GM23338 (cell line): ENCODE measurements around the gene AGFG2. TPM values are rescaled to one million over a fixed set of nuclear protein-coding genes. Genes with fewer than 3 reads are reported as not detected.

ENCODE experiments used
- ATAC-seq: fragments of 200-7000 bp; cut with Tn5 transposase; 3 replicates; pipeline ENCODE4 v1.9.1; 2020
- DNase-seq: peaks from one replicate; pipeline ENCODE4 v3.0.0-alpha.2; 2015; ENCODE audit warnings: low spot score
- H2AFZ ChIP-seq: fragments of 200-600 bp; sonication (generic); 2 replicates; pipeline ENCODE4 v1.8.0; 2016; ENCODE audit warnings: antibody characterized with exemption, mild to moderate bottlenecking, moderate library complexity
- H3F3A ChIP-seq: fragments of 200-600 bp; sonication (generic); replicated peaks from 2 replicates; pipeline ENCODE4 v1.8.0; 2017; ENCODE audit warnings: antibody characterized with exemption, mixed run types, low read depth
- H3K27ac ChIP-seq: fragments of 200-600 bp; sonication (generic); 2 replicates; pipeline ENCODE4 v1.6.1; 2016; ENCODE audit warnings: low read depth
- H3K27me3 ChIP-seq: fragments of 200-600 bp; sonication (generic); 2 replicates; pipeline ENCODE4 v1.8.0; 2016; ENCODE audit warnings: mild to moderate bottlenecking, mixed run types, moderate library complexity; ENCODE audit not compliant: insufficient read depth
- H3K36me3 ChIP-seq: fragments of 200-600 bp; sonication (generic); 2 replicates; pipeline ENCODE4 v1.8.0; 2016; ENCODE audit warnings: mild to moderate bottlenecking; ENCODE audit not compliant: insufficient read depth
- H3K4me1 ChIP-seq: fragments of 200-600 bp; sonication (generic); 2 replicates; pipeline ENCODE4 v1.8.0; 2016; ENCODE audit warnings: mild to moderate bottlenecking, moderate library complexity; ENCODE audit not compliant: insufficient read depth
- H3K4me2 ChIP-seq: fragments of 200-600 bp; sonication (generic); 2 replicates; pipeline ENCODE4 v1.7.1; 2017; ENCODE audit warnings: mixed run types
- H3K4me3 ChIP-seq: fragments of 200-600 bp; sonication (generic); 2 replicates; pipeline ENCODE4 v1.6.1; 2016; ENCODE audit warnings: mixed run types
- H3K79me2 ChIP-seq: fragments of 200-600 bp; sonication (generic); replicated peaks from 2 replicates; pipeline ENCODE4 v1.8.0; 2017; ENCODE audit warnings: mild to moderate bottlenecking; ENCODE audit not compliant: insufficient read depth
- H3K9me2 ChIP-seq: fragments of 200-600 bp; sonication (generic); 2 replicates; pipeline ENCODE4 v1.8.0; 2017; ENCODE audit not compliant: insufficient read depth
- H4K20me1 ChIP-seq: fragments of 200-600 bp; sonication (generic); replicated peaks from 2 replicates; pipeline ENCODE4 v1.8.0; 2017; ENCODE audit warnings: mild to moderate bottlenecking; ENCODE audit not compliant: insufficient read depth
- H3K27ac Mint-ChIP-seq: 2 replicates; pipeline ENCODE4 v1.8.0; 2020; ENCODE audit warnings: inconsistent platforms, mild to moderate bottlenecking, moderate library complexity, mixed read lengths
- H3K27me3 Mint-ChIP-seq: 3 replicates; pipeline ENCODE4 v1.8.0; 2022; ENCODE audit warnings: low read depth, mild to moderate bottlenecking, moderate library complexity, mixed read lengths, inconsistent platforms; ENCODE audit not compliant: insufficient read depth, poor library complexity
- H3K36me3 Mint-ChIP-seq: 3 replicates; pipeline ENCODE4 v1.8.0; 2021; ENCODE audit warnings: low read depth, mild to moderate bottlenecking, inconsistent platforms, moderate library complexity, mixed read lengths
- H3K4me1 Mint-ChIP-seq: 3 replicates; pipeline ENCODE4 v1.8.0; 2020; ENCODE audit warnings: mild to moderate bottlenecking, inconsistent platforms, mixed read lengths
- H3K4me3 Mint-ChIP-seq: 3 replicates; pipeline ENCODE4 v1.8.0; 2021; ENCODE audit warnings: moderate library complexity, mild to moderate bottlenecking, inconsistent platforms, mixed read lengths
- H3K9me3 Mint-ChIP-seq: 3 replicates; pipeline ENCODE4 v1.8.0; 2020; ENCODE audit warnings: moderate library complexity, mild to moderate bottlenecking, inconsistent platforms, mixed read lengths
- polyA plus RNA-seq: library from polyadenylated mRNA; unstranded; fragments of >200 nt; fragmentation: Nextera tagmentation; extraction: Ambion mirVana; gene quantifications from 2 replicates; pipeline ENCODE4 v1.2.1, GENCODE V29; 2016
- small RNA-seq: library from RNA; depleted of rRNA; stranded (forward); fragments of <200 nt; gene quantifications from one replicate; pipeline ENCODE3, GENCODE V24; 2014; ENCODE audit warnings: low replicate concordance
- total RNA-seq: library from RNA; depleted of rRNA; stranded (reverse); fragments of >200 nt; shearing (Covaris generic); gene quantifications from 2 replicates; pipeline ENCODE4 v1.2.3, GENCODE V29; 2014; rRNA removed
- TF ChIP-seq, protein P1 (sequence below): fragments of 250-450 bp; sonication (Bioruptor Pico); IDR thresholded peaks from 2 replicates; pipeline ENCODE4 v1.5.0; 2020; ENCODE audit warnings: mild to moderate bottlenecking, moderate library complexity

The AGFG2 gene
- total and polyA plus RNA-seq, 2 experiments from 2014 or later: 2.3 to 8.9 TPM

DNA sequence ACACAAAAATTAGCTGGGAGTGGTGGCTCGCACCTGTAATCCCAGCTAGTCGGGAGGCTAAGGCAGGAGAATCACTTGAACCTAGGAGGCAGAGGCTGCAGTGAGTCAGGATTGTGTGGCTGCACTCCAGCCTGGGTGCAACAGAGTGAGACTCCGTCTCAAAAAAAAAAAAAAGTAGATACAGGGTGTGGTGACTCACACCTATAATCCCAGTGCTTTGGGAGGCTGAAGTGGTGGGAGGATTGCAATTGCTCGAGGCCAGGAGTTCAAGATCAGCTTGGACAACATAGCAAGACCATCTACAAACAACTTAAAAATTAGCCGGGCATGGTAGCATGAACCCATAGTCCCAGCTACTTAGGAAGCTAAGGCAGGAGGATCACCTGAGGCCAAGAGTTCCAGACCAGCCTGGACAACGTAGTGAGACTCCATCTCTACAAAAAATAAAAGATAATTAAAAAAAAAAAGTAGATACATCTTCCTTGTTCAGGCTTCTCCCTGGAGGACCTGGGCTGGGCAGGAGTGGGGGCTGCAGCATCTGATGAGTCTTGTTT, 75.4 kb downstream of the AGFG2 start:
- no peak overlapping the region for H3K4me3 Mint-ChIP-seq
- Histone ChIP-seq H2AFZ (no peak overlapping the region), H3K27ac (no peak overlapping the region), H3K36me3 (peaks cover 3% of the 10 kb centered on the region; the same call in 1 of the 2 replicates), H3K4me2 (no peak overlapping the region), H3F3A (peaks cover 5% of the 10 kb centered on the region; the same call in 1 of the 2 replicates), H4K20me1 (no peaks in the 10 kb centered on the region), H3K27me3 (no peaks in the 10 kb centered on the region), H3K4me3 (no peak overlapping the region), H3K4me1 (peaks cover 3% of the 10 kb centered on the region; the same call in 1 of the 2 replicates), H3K79me2 (no peaks in the 10 kb centered on the region), H3K9me2 (no peaks in the 10 kb centered on the region)
- H3K4me1 Mint-ChIP-seq: no peaks in the 10 kb centered on the region; the same call in 1 of the 3 replicates
- peaks cover 5% of the 10 kb centered on the region for H3K36me3 Mint-ChIP-seq
- H3K27me3 Mint-ChIP-seq: peaks cover 15% of the 10 kb centered on the region
- TF ChIP-seq, protein P1, sequence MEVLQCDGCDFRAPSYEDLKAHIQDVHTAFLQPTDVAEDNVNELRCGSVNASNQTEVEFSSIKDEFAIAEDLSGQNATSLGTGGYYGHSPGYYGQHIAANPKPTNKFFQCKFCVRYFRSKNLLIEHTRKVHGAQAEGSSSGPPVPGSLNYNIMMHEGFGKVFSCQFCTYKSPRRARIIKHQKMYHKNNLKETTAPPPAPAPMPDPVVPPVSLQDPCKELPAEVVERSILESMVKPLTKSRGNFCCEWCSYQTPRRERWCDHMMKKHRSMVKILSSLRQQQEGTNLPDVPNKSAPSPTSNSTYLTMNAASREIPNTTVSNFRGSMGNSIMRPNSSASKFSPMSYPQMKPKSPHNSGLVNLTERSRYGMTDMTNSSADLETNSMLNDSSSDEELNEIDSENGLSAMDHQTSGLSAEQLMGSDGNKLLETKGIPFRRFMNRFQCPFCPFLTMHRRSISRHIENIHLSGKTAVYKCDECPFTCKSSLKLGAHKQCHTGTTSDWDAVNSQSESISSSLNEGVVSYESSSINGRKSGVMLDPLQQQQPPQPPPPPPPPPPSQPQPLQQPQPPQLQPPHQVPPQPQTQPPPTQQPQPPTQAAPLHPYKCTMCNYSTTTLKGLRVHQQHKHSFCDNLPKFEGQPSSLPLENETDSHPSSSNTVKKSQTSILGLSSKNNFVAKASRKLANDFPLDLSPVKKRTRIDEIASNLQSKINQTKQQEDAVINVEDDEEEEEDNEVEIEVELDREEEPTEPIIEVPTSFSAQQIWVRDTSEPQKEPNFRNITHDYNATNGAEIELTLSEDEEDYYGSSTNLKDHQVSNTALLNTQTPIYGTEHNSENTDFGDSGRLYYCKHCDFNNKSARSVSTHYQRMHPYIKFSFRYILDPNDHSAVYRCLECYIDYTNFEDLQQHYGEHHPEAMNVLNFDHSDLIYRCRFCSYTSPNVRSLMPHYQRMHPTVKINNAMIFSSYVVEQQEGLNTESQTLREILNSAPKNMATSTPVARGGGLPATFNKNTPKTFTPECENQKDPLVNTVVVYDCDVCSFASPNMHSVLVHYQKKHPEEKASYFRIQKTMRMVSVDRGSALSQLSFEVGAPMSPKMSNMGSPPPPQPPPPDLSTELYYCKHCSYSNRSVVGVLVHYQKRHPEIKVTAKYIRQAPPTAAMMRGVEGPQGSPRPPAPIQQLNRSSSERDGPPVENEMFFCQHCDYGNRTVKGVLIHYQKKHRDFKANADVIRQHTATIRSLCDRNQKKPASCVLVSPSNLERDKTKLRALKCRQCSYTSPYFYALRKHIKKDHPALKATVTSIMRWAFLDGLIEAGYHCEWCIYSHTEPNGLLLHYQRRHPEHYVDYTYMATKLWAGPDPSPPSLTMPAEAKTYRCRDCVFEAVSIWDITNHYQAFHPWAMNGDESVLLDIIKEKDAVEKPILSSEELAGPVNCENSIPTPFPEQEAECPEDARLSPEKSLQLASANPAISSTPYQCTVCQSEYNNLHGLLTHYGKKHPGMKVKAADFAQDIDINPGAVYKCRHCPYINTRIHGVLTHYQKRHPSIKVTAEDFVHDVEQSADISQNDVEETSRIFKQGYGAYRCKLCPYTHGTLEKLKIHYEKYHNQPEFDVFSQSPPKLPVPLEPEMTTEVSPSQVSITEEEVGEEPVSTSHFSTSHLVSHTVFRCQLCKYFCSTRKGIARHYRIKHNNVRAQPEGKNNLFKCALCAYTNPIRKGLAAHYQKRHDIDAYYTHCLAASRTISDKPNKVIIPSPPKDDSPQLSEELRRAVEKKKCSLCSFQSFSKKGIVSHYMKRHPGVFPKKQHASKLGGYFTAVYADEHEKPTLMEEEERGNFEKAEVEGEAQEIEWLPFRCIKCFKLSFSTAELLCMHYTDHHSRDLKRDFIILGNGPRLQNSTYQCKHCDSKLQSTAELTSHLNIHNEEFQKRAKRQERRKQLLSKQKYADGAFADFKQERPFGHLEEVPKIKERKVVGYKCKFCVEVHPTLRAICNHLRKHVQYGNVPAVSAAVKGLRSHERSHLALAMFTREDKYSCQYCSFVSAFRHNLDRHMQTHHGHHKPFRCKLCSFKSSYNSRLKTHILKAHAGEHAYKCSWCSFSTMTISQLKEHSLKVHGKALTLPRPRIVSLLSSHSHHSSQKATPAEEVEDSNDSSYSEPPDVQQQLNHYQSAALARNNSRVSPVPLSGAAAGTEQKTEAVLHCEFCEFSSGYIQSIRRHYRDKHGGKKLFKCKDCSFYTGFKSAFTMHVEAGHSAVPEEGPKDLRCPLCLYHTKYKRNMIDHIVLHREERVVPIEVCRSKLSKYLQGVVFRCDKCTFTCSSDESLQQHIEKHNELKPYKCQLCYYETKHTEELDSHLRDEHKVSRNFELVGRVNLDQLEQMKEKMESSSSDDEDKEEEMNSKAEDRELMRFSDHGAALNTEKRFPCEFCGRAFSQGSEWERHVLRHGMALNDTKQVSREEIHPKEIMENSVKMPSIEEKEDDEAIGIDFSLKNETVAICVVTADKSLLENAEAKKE (CRISPR knock-in tag): no peak
- no peaks in the 10 kb centered on the region for H3K9me3 Mint-ChIP-seq
- ATAC-seq: no peak
- no peak overlapping the region for H3K27ac Mint-ChIP-seq
- DNase-seq: no peak

Small RNA genes within 50 kb of the gene (small RNA-seq; reads per million reads assigned to genes)
- gene RN7SL416P (not detected), gene SAP25 (not detected)

Other genes with a start within 250 kb of the AGFG2 start
- gene SPDYE3, start 231.5 kb upstream of the AGFG2 start, total RNA-seq: not detected in 2 replicates
- gene SPDYE3, start 231.5 kb upstream of the AGFG2 start, polyA plus RNA-seq: 3.6 and 4.1 TPM in 2 replicates
- gene PILRB, start 181.1 kb upstream of the AGFG2 start, total RNA-seq: 21.6 and 43.0 TPM in 2 replicates
- 25.3 and 25.5 TPM in 2 replicates for gene PILRB, start 181.1 kb upstream of the AGFG2 start, polyA plus RNA-seq
- gene PILRA, start 165.7 kb upstream of the AGFG2 start, total RNA-seq: 0.38 and 2.6 TPM in 2 replicates
- gene PILRA, start 165.7 kb upstream of the AGFG2 start, polyA plus RNA-seq: 5.3 and 5.9 TPM in 2 replicates
- gene ZCWPW1, start 110.5 kb upstream of the AGFG2 start, total RNA-seq: 0.59 and 1.0 TPM in 2 replicates
- 2.7 and 4.3 TPM in 2 replicates for gene ZCWPW1, start 110.5 kb upstream of the AGFG2 start, polyA plus RNA-seq
- 21.7 and 32.6 TPM in 2 replicates for gene MEPCE, start 109.4 kb upstream of the AGFG2 start, total RNA-seq
- gene MEPCE, start 109.4 kb upstream of the AGFG2 start, polyA plus RNA-seq: 10.0 and 11.4 TPM in 2 replicates
- 47.8 and 58.9 TPM in 2 replicates for gene PPP1R35, start 102.7 kb upstream of the AGFG2 start, total RNA-seq
- gene PPP1R35, start 102.7 kb upstream of the AGFG2 start, polyA plus RNA-seq: 89.3 and 106 TPM in 2 replicates
- gene SPACDR, start 74.9 kb upstream of the AGFG2 start, total RNA-seq: 0.52 TPM in 1 of 2 replicates, not detected in the other
- gene SPACDR, start 74.9 kb upstream of the AGFG2 start, polyA plus RNA-seq: 0.42 TPM in 1 of 2 replicates, not detected in the other
- gene TSC22D4, start 60.0 kb upstream of the AGFG2 start, total RNA-seq: 22.6 and 24.9 TPM in 2 replicates
- 14.6 and 16.4 TPM in 2 replicates for gene TSC22D4, start 60.0 kb upstream of the AGFG2 start, polyA plus RNA-seq
- 2.3 and 4.9 TPM in 2 replicates for gene NYAP1, start 55.3 kb upstream of the AGFG2 start, total RNA-seq
- gene NYAP1, start 55.3 kb upstream of the AGFG2 start, polyA plus RNA-seq: 0.19 and 0.49 TPM in 2 replicates
- 2.0 and 4.1 TPM in 2 replicates for gene SAP25, start 34.7 kb downstream of the AGFG2 start, total RNA-seq
- gene SAP25, start 34.7 kb downstream of the AGFG2 start, polyA plus RNA-seq: 3.8 and 3.9 TPM in 2 replicates
- 51.0 and 51.5 TPM in 2 replicates for gene LRCH4, start 46.9 kb downstream of the AGFG2 start, total RNA-seq
- gene LRCH4, start 46.9 kb downstream of the AGFG2 start, polyA plus RNA-seq: 21.4 and 21.8 TPM in 2 replicates
- gene FBXO24, start 47.1 kb downstream of the AGFG2 start, total RNA-seq: 0.70 and 2.4 TPM in 2 replicates
- 0.82 and 2.1 TPM in 2 replicates for gene FBXO24, start 47.1 kb downstream of the AGFG2 start, polyA plus RNA-seq
- 33.3 and 45.5 TPM in 2 replicates for gene PCOLCE, start 63.2 kb downstream of the AGFG2 start, total RNA-seq
- gene PCOLCE, start 63.2 kb downstream of the AGFG2 start, polyA plus RNA-seq: 70.4 and 81.2 TPM in 2 replicates
- 15.1 and 15.3 TPM in 2 replicates for gene MOSPD3, start 73.3 kb downstream of the AGFG2 start, total RNA-seq
- gene MOSPD3, start 73.3 kb downstream of the AGFG2 start, polyA plus RNA-seq: 18.6 and 23.5 TPM in 2 replicates
- gene TFR2, start 102.3 kb downstream of the AGFG2 start, total RNA-seq: 4.2 and 5.6 TPM in 2 replicates
- 3.7 and 4.3 TPM in 2 replicates for gene TFR2, start 102.3 kb downstream of the AGFG2 start, polyA plus RNA-seq
- 0.69 TPM in 1 of 2 replicates, not detected in the other for gene ACTL6B, start 117.2 kb downstream of the AGFG2 start, total RNA-seq
- gene ACTL6B, start 117.2 kb downstream of the AGFG2 start, polyA plus RNA-seq: 2.5 and 3.5 TPM in 2 replicates
- gene GNB2, start 134.5 kb downstream of the AGFG2 start, total RNA-seq: 153 and 156 TPM in 2 replicates
- 112 and 113 TPM in 2 replicates for gene GNB2, start 134.5 kb downstream of the AGFG2 start, polyA plus RNA-seq
- gene GIGYF1, start 155.0 kb downstream of the AGFG2 start, total RNA-seq: 50.6 and 69.8 TPM in 2 replicates
- gene GIGYF1, start 155.0 kb downstream of the AGFG2 start, polyA plus RNA-seq: 40.0 and 40.4 TPM in 2 replicates
- gene POP7, start 166.9 kb downstream of the AGFG2 start, total RNA-seq: 87.3 and 110 TPM in 2 replicates
- gene POP7, start 166.9 kb downstream of the AGFG2 start, polyA plus RNA-seq: 216 and 219 TPM in 2 replicates
- 0.89 TPM in 1 of 2 replicates, not detected in the other for gene EPO, start 181.3 kb downstream of the AGFG2 start, total RNA-seq
- 0.97 and 1.0 TPM in 2 replicates for gene EPO, start 181.3 kb downstream of the AGFG2 start, polyA plus RNA-seq
- 0.03 TPM in 1 of 2 replicates, not detected in the other for gene ZAN, start 194.4 kb downstream of the AGFG2 start, total RNA-seq
- gene ZAN, start 194.4 kb downstream of the AGFG2 start, polyA plus RNA-seq: 0.07 TPM in 1 of 2 replicates, not detected in the other